HEK293 (cell line): ENCODE data around the gene SMARCA2.

Source experiments
- CTCF ChIA-PET: fragments of 350-600 bp; formaldehyde crosslinking; extraction: SDS; loops from one replicate; lab custom pipeline; 2021; ENCODE audit warnings: antibody characterized with exemption; lab: Yijun Ruan, JAX
- POLR2A ChIA-PET: fragments of 300-600 bp; formaldehyde crosslinking; extraction: SDS; loops from one replicate; lab custom pipeline; 2020; ENCODE audit warnings: antibody characterized with exemption, inconsistent platforms; lab: Yijun Ruan, JAX
- H3K27ac ChIP-seq: fragments of 200-500 bp; sonication (Bioruptor generic); 2 replicates; pipeline ENCODE4 v1.5.1; 2014; ENCODE audit warnings: low read depth, low read length, control low read depth, inconsistent platforms; ENCODE audit errors: extremely low read depth
- H3K36me3 ChIP-seq, 2 experiments: fragments of 200-500 bp in 1 of 2; sonication (Bioruptor generic) in 1 of 2; 1 replicate in 1 of 2; 2 replicates in 1 of 2; pipeline ENCODE4 v1.5.1; 2014 to 2017; ENCODE audit warnings: inconsistent platforms in 2 of 2, low read length in 2 of 2; ENCODE audit not compliant: control insufficient read depth in 2 of 2, insufficient read depth in 1 of 2
- H3K4me1 ChIP-seq: fragments of 200-500 bp; sonication (Bioruptor generic); 2 replicates; pipeline ENCODE4 v1.5.1; 2014; ENCODE audit warnings: mild to moderate bottlenecking, low read length, inconsistent platforms; ENCODE audit not compliant: control insufficient read depth, insufficient read depth
- H3K4me3 ChIP-seq: 2 replicates; pipeline ENCODE4 v1.5.1; 2011; ENCODE audit warnings: low read depth, mild to moderate bottlenecking, control low read depth, low read length, moderate library complexity
- H3K9me3 ChIP-seq: fragments of 200-500 bp; sonication (Bioruptor generic); 2 replicates; pipeline ENCODE4 v1.5.1; 2014; ENCODE audit warnings: low read depth, low read length, inconsistent platforms; ENCODE audit not compliant: control insufficient read depth, insufficient read depth
- EGR2 ChIP-seq: fragments of 450-650 bp; formaldehyde crosslinking; IDR thresholded peaks from 2 replicates; pipeline ENCODE4 v1.5.1; 2016; ENCODE audit warnings: low read depth, missing biosample characterization, missing genetic modification characterization
- SETDB1 ChIP-seq: IDR thresholded peaks from one replicate; pipeline ENCODE4 v1.6.1; 2017; ENCODE audit warnings: mild to moderate bottlenecking, low read length, moderate library complexity, mixed read lengths; ENCODE audit not compliant: insufficient read length
- ZNF138 ChIP-seq: fragments of 450-650 bp; formaldehyde crosslinking; IDR thresholded peaks from 2 replicates; pipeline ENCODE4 v1.5.1; 2016; ENCODE audit warnings: missing biosample characterization, missing genetic modification characterization, borderline replicate concordance
- ZNF248 ChIP-seq: fragments of 450-650 bp; formaldehyde crosslinking; IDR thresholded peaks from 2 replicates; pipeline ENCODE4 v1.5.1; 2017; ENCODE audit warnings: missing biosample characterization, missing genetic modification characterization
- ZNF274 ChIP-seq, 2 experiments: fragments of 200-500 bp in 1 of 2; fragments of 450-650 bp in 1 of 2; sonication (Bioruptor generic) in 1 of 2; formaldehyde crosslinking in 1 of 2; IDR thresholded peaks; 2 replicates each; pipeline versions ENCODE4 v1.5.1 to v1.6.1; 2014 to 2016; ENCODE audit warnings: borderline replicate concordance in 1 of 2, inconsistent platforms in 1 of 2, low read length in 1 of 2, missing biosample characterization in 1 of 2, missing genetic modification characterization in 1 of 2
- ZNF324 ChIP-seq: fragments of 450-650 bp; formaldehyde crosslinking; IDR thresholded peaks from 2 replicates; pipeline ENCODE4 v1.5.1; 2016; ENCODE audit warnings: missing biosample characterization, missing genetic modification characterization
- ZNF416 ChIP-seq: fragments of 450-650 bp; formaldehyde crosslinking; IDR thresholded peaks from 2 replicates; pipeline ENCODE4 v1.5.1; 2016; ENCODE audit warnings: missing biosample characterization, missing genetic modification characterization
- ZNF426 ChIP-seq: fragments of 450-650 bp; formaldehyde crosslinking; IDR thresholded peaks from 2 replicates; pipeline ENCODE4 v1.5.1; 2017; ENCODE audit warnings: missing biosample characterization, missing genetic modification characterization, mild to moderate bottlenecking, inconsistent platforms, moderate library complexity
- ZNF48 ChIP-seq: fragments of 450-650 bp; formaldehyde crosslinking; IDR thresholded peaks from 2 replicates; pipeline ENCODE4 v1.5.1; 2016; ENCODE audit warnings: missing biosample characterization, missing genetic modification characterization
- ZNF561 ChIP-seq: fragments of 450-650 bp; IDR thresholded peaks from 2 replicates; pipeline ENCODE4 v1.5.1; 2018; ENCODE audit warnings: missing biosample characterization, missing genetic modification characterization, borderline replicate concordance
- ZNF600 ChIP-seq: fragments of 450-650 bp; formaldehyde crosslinking; IDR thresholded peaks from 2 replicates; pipeline ENCODE4 v1.5.1; 2016; ENCODE audit warnings: missing biosample characterization, missing genetic modification characterization
- ZNF623 ChIP-seq: fragments of 450-650 bp; formaldehyde crosslinking; IDR thresholded peaks from 2 replicates; pipeline ENCODE4 v1.5.1; 2016; ENCODE audit warnings: missing biosample characterization, missing genetic modification characterization
- ZNF624 ChIP-seq: fragments of 450-650 bp; formaldehyde crosslinking; IDR thresholded peaks from 2 replicates; pipeline ENCODE4 v1.5.1; 2017; ENCODE audit warnings: missing biosample characterization, missing genetic modification characterization
- ZNF785 ChIP-seq: fragments of 450-650 bp; formaldehyde crosslinking; IDR thresholded peaks from 2 replicates; pipeline ENCODE4 v1.5.1; 2016; ENCODE audit warnings: missing biosample characterization, missing genetic modification characterization
- ZNF792 ChIP-seq: fragments of 450-650 bp; formaldehyde crosslinking; IDR thresholded peaks from 2 replicates; pipeline ENCODE4 v1.5.1; 2016; ENCODE audit warnings: missing biosample characterization, missing genetic modification characterization
- TF ChIP-seq, protein P1 (sequence below): fragments of 450-650 bp; formaldehyde crosslinking; IDR thresholded peaks from 2 replicates; pipeline ENCODE4 v1.5.1; 2016; ENCODE audit warnings: missing biosample characterization, missing genetic modification characterization, borderline replicate concordance
- TF ChIP-seq, protein P2 (sequence below): fragments of 450-650 bp; formaldehyde crosslinking; IDR thresholded peaks from 2 replicates; pipeline ENCODE4 v1.5.1; 2016; ENCODE audit warnings: missing biosample characterization, missing genetic modification characterization
- TF ChIP-seq, protein P3 (sequence below): fragments of 450-650 bp; formaldehyde crosslinking; IDR thresholded peaks from 2 replicates; pipeline ENCODE4; 2016; ENCODE audit warnings: missing biosample characterization, missing genetic modification characterization

The SMARCA2 gene

DNA sequence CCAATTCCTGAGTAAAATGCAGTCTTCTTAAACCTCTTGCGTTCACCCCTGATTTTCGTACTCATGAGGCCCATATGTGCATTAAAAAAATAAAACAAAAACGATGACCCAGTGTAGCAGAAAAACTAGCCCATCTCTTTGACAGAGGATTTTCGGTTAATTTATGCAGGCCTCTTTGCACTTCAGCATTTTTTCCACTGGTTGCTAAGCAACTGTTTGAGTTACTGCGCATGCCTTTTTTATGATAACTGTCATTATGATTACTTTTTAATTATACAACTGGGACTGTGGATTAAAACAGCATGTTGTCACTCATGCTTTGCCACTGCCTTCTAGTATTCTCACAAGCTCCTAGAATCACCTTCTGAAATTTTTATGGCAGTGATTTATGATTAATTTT lies 165.0 kb downstream of the SMARCA2 start (continued):
- TF ChIP-seq, protein P1, sequence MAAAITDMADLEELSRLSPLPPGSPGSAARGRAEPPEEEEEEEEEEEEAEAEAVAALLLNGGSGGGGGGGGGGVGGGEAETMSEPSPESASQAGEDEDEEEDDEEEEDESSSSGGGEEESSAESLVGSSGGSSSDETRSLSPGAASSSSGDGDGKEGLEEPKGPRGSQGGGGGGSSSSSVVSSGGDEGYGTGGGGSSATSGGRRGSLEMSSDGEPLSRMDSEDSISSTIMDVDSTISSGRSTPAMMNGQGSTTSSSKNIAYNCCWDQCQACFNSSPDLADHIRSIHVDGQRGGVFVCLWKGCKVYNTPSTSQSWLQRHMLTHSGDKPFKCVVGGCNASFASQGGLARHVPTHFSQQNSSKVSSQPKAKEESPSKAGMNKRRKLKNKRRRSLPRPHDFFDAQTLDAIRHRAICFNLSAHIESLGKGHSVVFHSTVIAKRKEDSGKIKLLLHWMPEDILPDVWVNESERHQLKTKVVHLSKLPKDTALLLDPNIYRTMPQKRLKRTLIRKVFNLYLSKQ (tag by site-specific recombination), result no peak
- TF ChIP-seq ZNF48 (tag by site-specific recombination) (no peak), ZNF248 (tag by site-specific recombination) (no peak), ZNF785 (tag by site-specific recombination) (no peak), ZNF624 (no peak), ZNF138 (no peak), ZNF416 (tag by site-specific recombination) (no peak), ZNF274 (IDR thresholded peaks at IDR 0.05; ENCODE audit: low read length) (no peak), ZNF274 (tag by site-specific recombination; IDR thresholded peaks at IDR 0.05; ENCODE audit: borderline replicate concordance) (no peak), ZNF623 (tag by site-specific recombination) (no peak), ZNF324 (tag by site-specific recombination) (no peak)
- TF ChIP-seq, protein P2, sequence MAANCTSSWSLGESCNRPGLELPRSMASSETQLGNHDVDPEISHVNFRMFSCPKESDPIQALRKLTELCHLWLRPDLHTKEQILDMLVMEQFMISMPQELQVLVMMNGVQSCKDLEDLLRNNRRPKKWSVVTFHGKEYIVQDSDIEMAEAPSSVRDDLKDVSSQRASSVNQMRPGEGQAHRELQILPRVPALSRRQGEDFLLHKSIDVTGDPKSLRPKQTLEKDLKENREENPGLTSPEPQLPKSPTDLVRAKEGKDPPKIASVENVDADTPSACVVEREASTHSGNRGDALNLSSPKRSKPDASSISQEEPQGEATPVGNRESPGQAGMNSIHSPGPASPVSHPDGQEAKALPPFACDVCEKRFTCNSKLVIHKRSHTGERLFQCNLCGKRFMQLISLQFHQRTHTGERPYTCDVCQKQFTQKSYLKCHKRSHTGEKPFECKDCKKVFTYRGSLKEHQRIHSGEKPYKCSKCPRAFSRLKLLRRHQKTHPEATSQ (tag by site-specific recombination), result no peak
- TF ChIP-seq, protein P3, sequence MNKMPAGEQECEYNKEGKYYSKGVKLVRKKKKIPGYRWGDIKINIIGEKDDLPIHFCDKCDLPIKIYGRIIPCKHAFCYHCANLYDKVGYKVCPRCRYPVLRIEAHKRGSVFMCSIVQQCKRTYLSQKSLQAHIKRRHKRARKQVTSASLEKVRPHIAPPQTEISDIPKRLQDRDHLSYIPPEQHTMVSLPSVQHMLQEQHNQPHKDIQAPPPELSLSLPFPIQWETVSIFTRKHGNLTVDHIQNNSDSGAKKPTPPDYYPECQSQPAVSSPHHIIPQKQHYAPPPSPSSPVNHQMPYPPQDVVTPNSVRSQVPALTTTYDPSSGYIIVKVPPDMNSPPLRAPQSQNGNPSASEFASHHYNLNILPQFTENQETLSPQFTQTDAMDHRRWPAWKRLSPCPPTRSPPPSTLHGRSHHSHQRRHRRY (tag by site-specific recombination), result no peak
- TF ChIP-seq, all 188 proteins: peak for 0

DNA sequence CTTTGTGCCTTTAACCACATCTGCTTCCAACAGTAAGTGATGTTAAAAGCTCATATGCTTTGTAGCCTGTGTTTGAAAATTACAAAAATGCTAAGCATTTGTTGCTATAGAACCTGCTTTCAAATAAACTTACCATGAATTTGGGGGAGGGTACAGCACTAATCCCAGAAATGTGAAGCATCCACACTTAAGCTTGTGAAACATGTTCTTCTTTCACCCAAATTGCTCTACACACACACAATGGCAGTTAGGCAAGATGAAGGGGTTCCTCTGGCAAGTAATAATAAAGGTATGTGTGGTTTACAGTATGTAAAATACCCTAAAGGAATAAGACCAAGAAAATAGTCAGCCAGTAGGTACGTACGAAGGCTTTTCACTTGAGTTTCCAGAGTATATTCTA lies 165.6 kb downstream of the SMARCA2 start:
- CTCF ChIA-PET, result interaction anchor here (0.6 to 1.9 kb wide), 13 partner anchors 11 to 658 kb away, joined by 3 to 15 read pairs (median 4); no protein-coding TSS in a partner anchor
- no peaks in the 10 kb centered on the region for H3K9me3 ChIP-seq
- H3K4me1 ChIP-seq, result no peaks in the 10 kb centered on the region
- TF ChIP-seq EGR2 (tag by site-specific recombination), result no peak
- TF ChIP-seq ZNF600, result no peak
- TF ChIP-seq ZNF561 (tag by site-specific recombination), result no peak
- no peak for TF ChIP-seq ZNF324 (tag by site-specific recombination)
- TF ChIP-seq ZNF792 (tag by site-specific recombination), result no peak
- TF ChIP-seq SETDB1, result no peak
- TF ChIP-seq, all 188 proteins: peak for 0
- POLR2A ChIA-PET, result no interaction called here
- H3K36me3 ChIP-seq, result peaks cover 0 to 7% of the 10 kb centered on the region in 2 experiments; a peak in 2 of 3 replicates
- no peak overlapping the region for H3K27ac ChIP-seq
- H3K4me3 ChIP-seq, result no peak overlapping the region

DNA sequence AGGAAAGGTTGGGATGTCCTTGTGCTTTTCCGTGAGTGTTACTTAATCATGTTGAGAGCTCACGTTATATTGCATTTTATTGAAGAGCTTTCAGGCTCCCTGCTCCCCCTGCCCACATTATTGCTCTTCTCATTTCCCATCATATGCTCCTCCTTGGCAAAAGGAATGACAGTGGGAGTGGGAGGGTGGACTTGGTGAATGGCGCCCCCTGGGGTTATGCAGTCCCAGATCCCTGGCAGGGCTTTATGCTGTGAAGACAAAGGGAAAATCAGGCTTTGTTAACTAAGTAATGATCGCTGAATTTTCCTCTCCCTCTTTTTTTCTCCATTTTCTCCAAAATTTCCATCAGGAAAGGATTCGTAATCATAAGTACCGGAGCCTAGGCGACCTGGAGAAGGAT lies 166.6 kb downstream of the SMARCA2 start:
- no peak overlapping the region for H3K27ac ChIP-seq
- ChIA-PET POLR2A (no interaction called here), CTCF (interaction anchor here (0.6 to 1.9 kb wide), 13 partner anchors 8 to 1752 kb away, joined by 3 to 15 read pairs (median 3); no protein-coding TSS in a partner anchor)
- peaks cover 0 to 12% of the 10 kb centered on the region in 2 experiments; a peak in 2 of 3 replicates for H3K36me3 ChIP-seq
- no peaks in the 10 kb centered on the region for H3K9me3 ChIP-seq
- TF ChIP-seq EGR2 (tag by site-specific recombination), result 0 out of 2 replicates have a peak, but pooled peaks have one; percentile 5
- TF ChIP-seq ZNF426 (tag by site-specific recombination), result no peak
- no peaks in the 10 kb centered on the region for H3K4me1 ChIP-seq
- no peak overlapping the region for H3K4me3 ChIP-seq
